Measurements from ENCODE around the gene GRID2. TPM values are rescaled to one million over a fixed set of nuclear protein-coding genes. Genes with fewer than 3 reads are reported as not detected.

The GRID2 gene
- total and polyA plus RNA-seq, 12 donors: 0.01 to 0.07 (median 0.07) TPM; not detected in 9

GRCh38 chr4:93178279-93178678, 874.5 kb downstream of the GRID2 start:
- TF ChIP-seq CTCF (IDR thresholded peaks at IDR 0.05): no peak
- H3K27ac ChIP-seq: no peak overlapping the region
- DNase-seq (no peak), ATAC-seq (no peak)
- no peaks in the 10 kb centered on the region for H3K27me3 ChIP-seq
- intact Hi-C loops (cut with DNase I): no loop called here
- H3K9me3 ChIP-seq: peaks cover 0 to 3% (median 0%) of the 10 kb centered on the region in 11 donors
- H3K4me1 ChIP-seq: no peaks in the 10 kb centered on the region
- H3K4me3 ChIP-seq: no peak overlapping the region
- H3K36me3 ChIP-seq: no peaks in the 10 kb centered on the region
- 76 to 79% methylated on average over 2 of the region's 2 CpGs for WGBS, 2 donors

- Histone ChIP-seq H3K4me1 (no peaks in the 10 kb centered on the region), H3K9me3 (peaks cover 0 to 3% (median 0%) of the 10 kb centered on the region in 11 donors), H3K36me3 (no peaks in the 10 kb centered on the region), H3K4me3 (no peak overlapping the region), H3K27ac (no peak overlapping the region), H3K27me3 (no peaks in the 10 kb centered on the region)
- DNase-seq (no peak), ATAC-seq (no peak)
- TF ChIP-seq CTCF (IDR thresholded peaks at IDR 0.05): no peak
- WGBS, 2 donors: 59 to 71% methylated on average over 2 of the region's 2 CpGs
- intact Hi-C loops (cut with DNase I): no loop called here
These were observed 875.3 kb downstream of the GRID2 start for GRCh38 chr4:93179044-93179443.

GRCh38 chr4:93182722-93183121, 879.0 kb downstream of the GRID2 start:
- WGBS, 2 donors: 84 to 85% methylated on average over 4 of the region's 4 CpGs
- intact Hi-C loops (cut with DNase I): no loop called here
- ATAC-seq (no peak), DNase-seq (no peak)
- Histone ChIP-seq H3K36me3 (no peaks in the 10 kb centered on the region), H3K27me3 (no peaks in the 10 kb centered on the region), H3K9me3 (peaks cover 0 to 3% (median 0%) of the 10 kb centered on the region in 11 donors), H3K4me3 (no peak overlapping the region), H3K4me1 (no peaks in the 10 kb centered on the region), H3K27ac (no peak overlapping the region)
- TF ChIP-seq CTCF (IDR thresholded peaks at IDR 0.05): no peak

- no peak for ATAC-seq
- Histone ChIP-seq H3K4me3 (no peak overlapping the region), H3K27ac (no peak overlapping the region), H3K27me3 (no peaks in the 10 kb centered on the region), H3K4me1 (no peaks in the 10 kb centered on the region), H3K36me3 (no peaks in the 10 kb centered on the region), H3K9me3 (peaks cover 0 to 3% (median 0%) of the 10 kb centered on the region in 11 donors)
- intact Hi-C loops (cut with DNase I): no loop called here
- TF ChIP-seq CTCF (IDR thresholded peaks at IDR 0.05): no peak
- no peak for DNase-seq
These were observed 879.8 kb downstream of the GRID2 start for GRCh38 chr4:93183576-93183975.

Data from heart right ventricle (tissue), 16 donors.